Measurements from ENCODE around the gene PARD3.

The PARD3 gene

GRCh38 chr10:34206935-34207268 lies 608.2 kb downstream of the PARD3 start:
- no peak overlapping the region for H3K4me2 ChIP-seq (ENCODE audit: low read depth, low read length, poor library complexity, severe bottlenecking)

GRCh38 chr10:34206078-34206934 lies 608.8 kb downstream of the PARD3 start:
- H3K4me3 ChIP-seq (ENCODE audit: low read length, poor library complexity, severe bottlenecking): peak overlapping the region; percentile 22
- H3K79me2 ChIP-seq (ENCODE audit: insufficient read depth, low read length): no peaks in the 10 kb centered on the region
- H2AFZ ChIP-seq (ENCODE audit: low read length): no peak overlapping the region
- no peaks in the 10 kb centered on the region for H3K27me3 ChIP-seq (ENCODE audit: insufficient read depth, low read length, poor library complexity, severe bottlenecking)
- H3K4me1 ChIP-seq (ENCODE audit: insufficient read depth, low read length, poor library complexity, severe bottlenecking): peaks cover 70% of the 10 kb centered on the region
- H3K4me2 ChIP-seq (ENCODE audit: low read depth, low read length, poor library complexity, severe bottlenecking): peak overlapping the region; percentile 56
- no peaks in the 10 kb centered on the region for H4K20me1 ChIP-seq (ENCODE audit: insufficient read depth, low read length, poor library complexity, severe bottlenecking)
- peaks cover 14% of the 10 kb centered on the region; the same call in 1 of the 2 replicates for H3F3A ChIP-seq (ENCODE audit: low read depth)
- TF ChIP-seq, protein P1, sequence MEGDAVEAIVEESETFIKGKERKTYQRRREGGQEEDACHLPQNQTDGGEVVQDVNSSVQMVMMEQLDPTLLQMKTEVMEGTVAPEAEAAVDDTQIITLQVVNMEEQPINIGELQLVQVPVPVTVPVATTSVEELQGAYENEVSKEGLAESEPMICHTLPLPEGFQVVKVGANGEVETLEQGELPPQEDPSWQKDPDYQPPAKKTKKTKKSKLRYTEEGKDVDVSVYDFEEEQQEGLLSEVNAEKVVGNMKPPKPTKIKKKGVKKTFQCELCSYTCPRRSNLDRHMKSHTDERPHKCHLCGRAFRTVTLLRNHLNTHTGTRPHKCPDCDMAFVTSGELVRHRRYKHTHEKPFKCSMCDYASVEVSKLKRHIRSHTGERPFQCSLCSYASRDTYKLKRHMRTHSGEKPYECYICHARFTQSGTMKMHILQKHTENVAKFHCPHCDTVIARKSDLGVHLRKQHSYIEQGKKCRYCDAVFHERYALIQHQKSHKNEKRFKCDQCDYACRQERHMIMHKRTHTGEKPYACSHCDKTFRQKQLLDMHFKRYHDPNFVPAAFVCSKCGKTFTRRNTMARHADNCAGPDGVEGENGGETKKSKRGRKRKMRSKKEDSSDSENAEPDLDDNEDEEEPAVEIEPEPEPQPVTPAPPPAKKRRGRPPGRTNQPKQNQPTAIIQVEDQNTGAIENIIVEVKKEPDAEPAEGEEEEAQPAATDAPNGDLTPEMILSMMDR (conservative IDR thresholded peaks at IDR 0.05; ENCODE audit: low read length): peak; percentile 43
- TF ChIP-seq EZH2phosphoT487 (IDR thresholded peaks at IDR 0.05; ENCODE audit: borderline replicate concordance): no peak
- H3K36me3 ChIP-seq (ENCODE audit: insufficient read depth, low read length): no peaks in the 10 kb centered on the region
- no peaks in the 10 kb centered on the region for H3K9me3 ChIP-seq (ENCODE audit: insufficient read depth, low read depth, low read length)
- no peaks in the 10 kb centered on the region for H3K9me2 ChIP-seq (replicated peaks; ENCODE audit: low read depth, low read length)
- H3K9ac ChIP-seq (ENCODE audit: low read depth, low read length, poor library complexity, severe bottlenecking): peak overlapping the region; percentile 29

More at GRCh38 chr10:34206935-34207268, 608.2 kb downstream of the PARD3 start:
- Histone ChIP-seq H3K9me3 (ENCODE audit: insufficient read depth, low read depth, low read length) (no peaks in the 10 kb centered on the region), H2AFZ (ENCODE audit: low read length) (no peak overlapping the region), H3K9me2 (replicated peaks; ENCODE audit: low read depth, low read length) (no peaks in the 10 kb centered on the region), H3K79me2 (ENCODE audit: insufficient read depth, low read length) (no peaks in the 10 kb centered on the region), H3K36me3 (ENCODE audit: insufficient read depth, low read length) (no peaks in the 10 kb centered on the region), H3K4me3 (ENCODE audit: low read length, poor library complexity, severe bottlenecking) (no peak overlapping the region), H4K20me1 (ENCODE audit: insufficient read depth, low read length, poor library complexity, severe bottlenecking) (no peaks in the 10 kb centered on the region), H3K4me1 (ENCODE audit: insufficient read depth, low read length, poor library complexity, severe bottlenecking) (peaks cover 64% of the 10 kb centered on the region), H3K9ac (ENCODE audit: low read depth, low read length, poor library complexity, severe bottlenecking) (no peak overlapping the region), H3K27me3 (ENCODE audit: insufficient read depth, low read length, poor library complexity, severe bottlenecking) (no peaks in the 10 kb centered on the region), H3F3A (ENCODE audit: low read depth) (peaks cover 14% of the 10 kb centered on the region; the same call in 1 of the 2 replicates)
- TF ChIP-seq, protein P1 (conservative IDR thresholded peaks at IDR 0.05; ENCODE audit: low read length): no peak
- no peak for TF ChIP-seq EZH2phosphoT487 (IDR thresholded peaks at IDR 0.05; ENCODE audit: borderline replicate concordance)

DNA sequence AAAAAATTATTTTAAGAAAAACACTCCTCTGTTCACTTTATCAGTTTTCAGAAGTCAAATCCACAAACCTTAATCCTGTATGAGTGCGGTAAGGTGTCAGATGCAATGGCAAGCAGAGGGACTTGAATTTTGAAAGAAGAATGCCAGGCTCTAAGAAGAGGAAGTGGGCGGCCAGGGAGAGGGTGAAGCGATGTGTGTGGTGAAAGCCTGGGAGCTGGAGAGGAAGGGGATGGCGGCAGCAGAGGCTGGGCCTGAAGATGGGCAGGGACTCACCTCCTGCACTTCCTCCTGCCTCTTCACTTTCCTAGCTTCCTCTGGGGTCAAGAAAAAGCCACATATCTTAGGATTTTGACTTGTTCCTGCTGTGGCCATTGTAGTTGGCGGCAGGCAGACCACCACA lies 609.6 kb downstream of the PARD3 start:
- Histone ChIP-seq H3K9ac (ENCODE audit: low read depth, low read length, poor library complexity, severe bottlenecking) (peak overlapping the region; percentile 29), H3K4me2 (ENCODE audit: low read depth, low read length, poor library complexity, severe bottlenecking) (peak overlapping the region; percentile 56), H3K36me3 (ENCODE audit: insufficient read depth, low read length) (no peaks in the 10 kb centered on the region)

More for the DNA sequence above, 609.6 kb downstream of the PARD3 start:
- Histone ChIP-seq H2AFZ (ENCODE audit: low read length) (no peak overlapping the region), H3K27me3 (ENCODE audit: insufficient read depth, low read length, poor library complexity, severe bottlenecking) (no peaks in the 10 kb centered on the region), H3K4me3 (ENCODE audit: low read length, poor library complexity, severe bottlenecking) (peak overlapping the region; percentile 22), H4K20me1 (ENCODE audit: insufficient read depth, low read length, poor library complexity, severe bottlenecking) (no peaks in the 10 kb centered on the region), H3F3A (ENCODE audit: low read depth) (peaks cover 21% of the 10 kb centered on the region; the same call in 1 of the 2 replicates), H3K79me2 (ENCODE audit: insufficient read depth, low read length) (no peaks in the 10 kb centered on the region), H3K4me1 (ENCODE audit: insufficient read depth, low read length, poor library complexity, severe bottlenecking) (peaks cover 71% of the 10 kb centered on the region), H3K9me2 (replicated peaks; ENCODE audit: low read depth, low read length) (no peaks in the 10 kb centered on the region), H3K9me3 (ENCODE audit: insufficient read depth, low read depth, low read length) (no peaks in the 10 kb centered on the region)
- TF ChIP-seq, protein P1 (conservative IDR thresholded peaks at IDR 0.05; ENCODE audit: low read length): no peak
- no peak for TF ChIP-seq EZH2phosphoT487 (IDR thresholded peaks at IDR 0.05; ENCODE audit: borderline replicate concordance)

Measured in Loucy (cell line).